Right atrium auricular region (tissue), 2 donors: ENCODE measurements around the gene PPFIBP2. TPM values are rescaled to one million over a fixed set of nuclear protein-coding genes. Genes with fewer than 3 reads are reported as not detected.
A peak's percentile ranks its signal among the peaks of the same experiment; 100 is the strongest.

Experiments
- DNase-seq: peaks from one replicate; pipeline ENCODE4 v3.0.0-alpha.2; 2019; ENCODE audit warnings: low spot score
- H3K27ac ChIP-seq, 2 donors: fragments of 200-600 bp; sonication (generic); 1 replicate in 1 of 2; 2 replicates in 1 of 2; pipeline ENCODE4 v1.5.1; 2016 to 2019
- H3K27me3 ChIP-seq, 2 donors: fragments of 200-600 bp; sonication (generic); one replicate each; pipeline versions ENCODE4 v1.5.1 to v1.6.0; 2017 to 2019
- H3K36me3 ChIP-seq: fragments of 200-600 bp; sonication (generic); one replicate; pipeline ENCODE4 v1.5.1; 2016
- H3K4me1 ChIP-seq, 2 donors: fragments of 200-600 bp; sonication (generic); one replicate each; pipeline versions ENCODE4 v1.5.1 to v1.6.0; 2017 to 2019
- H3K4me3 ChIP-seq, 2 donors: fragments of 200-600 bp; sonication (generic); 1 replicate in 1 of 2; 2 replicates in 1 of 2; pipeline ENCODE4 v1.5.1; 2017 to 2019; ENCODE audit warnings: mild to moderate bottlenecking in 1 of 2, moderate library complexity in 1 of 2
- H3K9me3 ChIP-seq, 2 donors: fragments of 200-600 bp; sonication (generic); one replicate each; pipeline ENCODE4 v1.5.1; 2019
- total RNA-seq, 2 donors: library from RNA; depleted of rRNA; stranded (reverse); fragments of >200 nt; gene quantifications; one replicate each; pipeline ENCODE4 v1.1.0, GENCODE V29; 2016
- TF ChIP-seq, protein P1 (sequence below), 2 donors: fragments of 200-600 bp; sonication (generic); IDR thresholded peaks; one replicate each; pipeline ENCODE4 v1.5.1; 2019; ENCODE audit warnings: antibody characterized with exemption in 2 of 2

The PPFIBP2 gene
- total RNA-seq, 2 donors from 2014 or later: 13.0 to 24.0 TPM

GRCh38 chr11:7597620-7598019, 83.8 kb downstream of the PPFIBP2 start:
- TF ChIP-seq, protein P1, sequence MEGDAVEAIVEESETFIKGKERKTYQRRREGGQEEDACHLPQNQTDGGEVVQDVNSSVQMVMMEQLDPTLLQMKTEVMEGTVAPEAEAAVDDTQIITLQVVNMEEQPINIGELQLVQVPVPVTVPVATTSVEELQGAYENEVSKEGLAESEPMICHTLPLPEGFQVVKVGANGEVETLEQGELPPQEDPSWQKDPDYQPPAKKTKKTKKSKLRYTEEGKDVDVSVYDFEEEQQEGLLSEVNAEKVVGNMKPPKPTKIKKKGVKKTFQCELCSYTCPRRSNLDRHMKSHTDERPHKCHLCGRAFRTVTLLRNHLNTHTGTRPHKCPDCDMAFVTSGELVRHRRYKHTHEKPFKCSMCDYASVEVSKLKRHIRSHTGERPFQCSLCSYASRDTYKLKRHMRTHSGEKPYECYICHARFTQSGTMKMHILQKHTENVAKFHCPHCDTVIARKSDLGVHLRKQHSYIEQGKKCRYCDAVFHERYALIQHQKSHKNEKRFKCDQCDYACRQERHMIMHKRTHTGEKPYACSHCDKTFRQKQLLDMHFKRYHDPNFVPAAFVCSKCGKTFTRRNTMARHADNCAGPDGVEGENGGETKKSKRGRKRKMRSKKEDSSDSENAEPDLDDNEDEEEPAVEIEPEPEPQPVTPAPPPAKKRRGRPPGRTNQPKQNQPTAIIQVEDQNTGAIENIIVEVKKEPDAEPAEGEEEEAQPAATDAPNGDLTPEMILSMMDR (IDR thresholded peaks at IDR 0.05): no peak
- Histone ChIP-seq H3K9me3 (no peaks in the 10 kb centered on the region), H3K4me1 (peaks cover 0 to 4% of the 10 kb centered on the region in 2 donors), H3K27ac (no peak overlapping the region), H3K27me3 (no peaks in the 10 kb centered on the region), H3K36me3 (peaks cover 11% of the 10 kb centered on the region), H3K4me3 (no peak overlapping the region)
- DNase-seq: no peak

- H3K4me3 ChIP-seq: no peak overlapping the region
- no peaks in the 10 kb centered on the region for H3K9me3 ChIP-seq
- no peaks in the 10 kb centered on the region for H3K27me3 ChIP-seq
- peaks cover 0 to 4% of the 10 kb centered on the region in 2 donors for H3K4me1 ChIP-seq
- H3K36me3 ChIP-seq: peaks cover 11% of the 10 kb centered on the region
- no peak for DNase-seq
- H3K27ac ChIP-seq: no peak overlapping the region
- TF ChIP-seq, protein P1 (IDR thresholded peaks at IDR 0.05): no peak
Measured at GRCh38 chr11:7599209-7599608, 85.4 kb downstream of the PPFIBP2 start.

DNA sequence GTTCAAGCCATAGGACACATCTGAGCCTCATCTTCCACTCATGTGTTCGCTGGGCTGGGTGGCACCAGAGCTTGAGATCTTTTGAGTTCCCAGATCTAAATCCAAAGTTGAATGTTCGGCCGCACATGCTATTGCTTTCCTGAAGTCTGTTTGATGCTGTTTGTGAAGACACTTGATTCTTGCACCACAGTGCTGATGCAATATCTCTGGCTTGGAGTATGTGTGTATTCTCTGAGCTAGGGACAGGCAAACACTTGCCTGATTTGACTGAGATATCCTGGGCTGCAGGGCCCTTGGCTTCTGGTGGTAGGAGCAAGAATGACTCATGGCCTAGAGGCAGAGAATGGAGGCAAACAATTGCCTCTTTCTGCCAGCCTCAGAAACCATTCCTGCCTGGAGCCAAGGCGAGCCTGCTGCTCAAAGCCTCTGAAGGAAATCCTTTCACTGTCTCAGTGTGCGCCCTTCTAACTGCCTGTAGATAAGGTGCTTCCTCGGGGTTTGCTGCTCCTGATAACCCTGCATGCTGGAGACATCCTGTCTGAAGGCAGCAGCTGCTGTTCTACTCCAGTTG, 86.5 kb downstream of the PPFIBP2 start:
- Histone ChIP-seq H3K9me3 (no peaks in the 10 kb centered on the region), H3K4me3 (no peak overlapping the region), H3K27me3 (no peaks in the 10 kb centered on the region), H3K27ac (no peak overlapping the region), H3K4me1 (peaks cover 0 to 4% of the 10 kb centered on the region in 2 donors), H3K36me3 (peaks cover 11% of the 10 kb centered on the region)
- TF ChIP-seq, protein P1 (IDR thresholded peaks at IDR 0.05): no peak
- DNase-seq: peak; percentile 84

DNA sequence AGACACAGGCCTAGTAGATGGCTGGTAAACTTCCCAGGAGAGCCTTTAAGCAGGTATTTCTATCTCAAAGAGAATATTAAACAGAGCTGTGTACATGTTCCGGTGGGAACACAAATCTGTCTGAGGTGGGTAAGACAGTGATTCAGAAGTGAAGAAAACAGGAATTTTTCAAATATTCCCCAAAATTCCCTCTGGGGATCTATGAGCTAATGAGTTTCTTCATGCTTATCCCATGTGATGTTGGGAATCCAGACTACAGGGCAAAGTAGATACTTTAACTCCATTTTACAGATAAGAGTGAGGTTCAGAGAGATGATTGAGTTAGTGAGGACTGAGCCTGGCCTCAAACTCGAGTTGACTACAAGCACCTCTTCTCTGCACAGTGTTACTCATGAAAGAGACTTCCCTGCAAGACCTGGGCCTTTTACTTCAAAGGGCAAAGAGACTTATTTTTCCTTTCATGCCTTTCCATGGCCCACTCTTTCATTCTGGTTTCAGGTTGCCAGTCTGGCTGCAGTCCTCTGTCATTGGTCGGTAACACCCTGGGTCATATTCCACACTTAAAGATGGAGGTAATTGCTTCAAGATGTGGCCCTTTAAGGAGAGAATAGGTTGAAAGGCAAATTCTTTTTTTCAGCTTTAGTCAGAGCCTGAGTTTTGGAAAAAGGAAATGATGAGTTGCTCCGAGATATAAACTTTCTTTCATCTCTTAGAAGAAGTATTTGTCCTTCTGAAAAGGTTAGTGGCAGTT, 89.4 kb downstream of the PPFIBP2 start:
- Histone ChIP-seq H3K4me1 (peaks cover 0 to 4% of the 10 kb centered on the region in 2 donors), H3K27me3 (no peaks in the 10 kb centered on the region), H3K9me3 (no peaks in the 10 kb centered on the region), H3K27ac (no peak overlapping the region), H3K36me3 (peaks cover 3% of the 10 kb centered on the region), H3K4me3 (no peak overlapping the region)
- TF ChIP-seq, protein P1 (IDR thresholded peaks at IDR 0.05): no peak
- no peak for DNase-seq

DNA sequence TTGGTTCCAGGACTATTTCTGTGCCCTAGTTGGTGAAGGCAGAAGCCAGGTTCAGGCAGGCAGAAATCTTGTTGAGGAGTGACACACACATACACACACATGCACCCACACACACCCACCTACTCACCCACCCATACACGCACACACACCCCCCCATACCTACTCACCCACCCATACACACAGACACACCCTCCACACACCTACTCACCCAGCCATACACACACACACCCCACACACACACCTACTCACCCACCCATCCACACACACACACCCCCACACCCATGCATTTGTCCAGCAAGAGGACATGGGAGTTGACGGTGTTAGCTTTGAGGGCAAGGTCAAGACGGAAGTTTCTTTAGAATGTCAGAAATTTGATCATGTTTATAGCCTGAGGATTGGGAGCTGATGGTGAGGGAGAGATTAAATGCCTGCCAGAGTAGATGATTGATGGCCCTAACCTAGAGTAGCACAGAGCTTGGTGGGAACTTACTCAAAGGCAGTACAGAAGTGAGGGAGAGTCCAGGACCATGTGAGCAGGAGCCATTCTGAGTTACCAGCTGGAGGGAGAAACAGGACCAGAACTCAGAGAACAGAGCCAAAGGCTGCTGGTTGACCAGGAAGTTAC, 90.6 kb downstream of the PPFIBP2 start:
- H3K27ac ChIP-seq: no peak overlapping the region

More for the DNA sequence above, 90.6 kb downstream of the PPFIBP2 start:
- H3K4me3 ChIP-seq: no peak overlapping the region
- no peaks in the 10 kb centered on the region for H3K9me3 ChIP-seq
- TF ChIP-seq, protein P1 (IDR thresholded peaks at IDR 0.05): no peak
- DNase-seq: no peak
- H3K36me3 ChIP-seq: peaks cover 3% of the 10 kb centered on the region
- H3K4me1 ChIP-seq: peaks cover 0 to 4% of the 10 kb centered on the region in 2 donors
- H3K27me3 ChIP-seq: no peaks in the 10 kb centered on the region
